HepG2 (cell line): ENCODE measurements around the gene GASK1A. TPM values are rescaled to one million over a fixed set of nuclear protein-coding genes. Genes with fewer than 3 reads are reported as not detected.
A peak's percentile ranks its signal among the peaks of the same experiment; 100 is the strongest.

Source experiments
- CC2D1A ChIP-seq: sonication (generic); formaldehyde crosslinking; IDR thresholded peaks from 2 replicates; pipeline ENCODE4 v1.8.1; 2023; ENCODE audit warnings: mild to moderate bottlenecking, missing genetic modification reagents
- CHD2 ChIP-seq: IDR thresholded peaks from 2 replicates; pipeline ENCODE4 v1.6.1; 2011; ENCODE audit warnings: low read depth, low read length, improper control_type of control experiment
- EEA1 ChIP-seq: sonication (generic); formaldehyde crosslinking; IDR thresholded peaks from 2 replicates; pipeline ENCODE4 v1.5.1; 2020; ENCODE audit warnings: mild to moderate bottlenecking, missing genetic modification reagents, borderline replicate concordance
- FOXA3 ChIP-seq: IDR thresholded peaks from 2 replicates; pipeline ENCODE4 v1.6.1; 2016; ENCODE audit warnings: missing genetic modification reagents, missing compliant biosample characterization
- MXI1 ChIP-seq: IDR thresholded peaks from 3 replicates; pipeline ENCODE4 v1.6.1; 2012; ENCODE audit warnings: low read depth, low read length, inconsistent platforms, borderline replicate concordance
- ONECUT2 ChIP-seq: sonication (generic); formaldehyde crosslinking; IDR thresholded peaks from 2 replicates; pipeline ENCODE4 v1.4.0; 2020; ENCODE audit warnings: missing genetic modification reagents
- TEAD2 ChIP-seq: sonication (generic); formaldehyde crosslinking; IDR thresholded peaks from 2 replicates; pipeline ENCODE4 v1.9.0; 2021; ENCODE audit warnings: missing genetic modification reagents
- TGIF2 ChIP-seq: IDR thresholded peaks from 2 replicates; pipeline ENCODE4 v1.6.1; 2016; ENCODE audit warnings: control low read depth, missing compliant biosample characterization
- ZNF10 ChIP-seq: sonication (generic); formaldehyde crosslinking; IDR thresholded peaks from 2 replicates; pipeline ENCODE4 v1.4.0; 2020; ENCODE audit warnings: mild to moderate bottlenecking, low read depth, missing genetic modification reagents, borderline replicate concordance
- ZNF143 ChIP-seq: sonication (generic); formaldehyde crosslinking; IDR thresholded peaks from 2 replicates; pipeline ENCODE4 v1.4.0; 2020; ENCODE audit warnings: missing genetic modification reagents
- ZNF251 ChIP-seq: sonication (generic); formaldehyde crosslinking; IDR thresholded peaks from 2 replicates; pipeline ENCODE4 v1.9.0; 2021; ENCODE audit warnings: mild to moderate bottlenecking, missing genetic modification reagents
- ZNF451 ChIP-seq: sonication (generic); formaldehyde crosslinking; IDR thresholded peaks from 2 replicates; pipeline ENCODE4 v1.5.0; 2020; ENCODE audit warnings: mild to moderate bottlenecking, missing genetic modification reagents
- ZNF563 ChIP-seq: sonication (generic); formaldehyde crosslinking; IDR thresholded peaks from 2 replicates; pipeline ENCODE4 v1.8.0; 2022; ENCODE audit warnings: mild to moderate bottlenecking, moderate library complexity, missing genetic modification reagents
- ZNF572 ChIP-seq: sonication (generic); formaldehyde crosslinking; IDR thresholded peaks from 2 replicates; pipeline ENCODE4 v1.5.1; 2020; ENCODE audit warnings: mild to moderate bottlenecking, missing genetic modification reagents
- ZNF746 ChIP-seq: sonication (generic); formaldehyde crosslinking; IDR thresholded peaks from 2 replicates; pipeline ENCODE4 v1.8.0; 2022; ENCODE audit warnings: mild to moderate bottlenecking, missing genetic modification reagents
- ZNF773 ChIP-seq: sonication (generic); formaldehyde crosslinking; IDR thresholded peaks from 2 replicates; pipeline ENCODE4 v1.4.0; 2020; ENCODE audit warnings: missing genetic modification reagents, borderline replicate concordance
- ZNF788 ChIP-seq: sonication (generic); formaldehyde crosslinking; IDR thresholded peaks from 2 replicates; pipeline ENCODE4 v1.5.0; 2020; ENCODE audit warnings: mild to moderate bottlenecking, missing genetic modification reagents, borderline replicate concordance
- polyA plus RNA-seq, 8 experiments: library from polyadenylated mRNA; depleted of rRNA in 3 of 8; stranded (reverse) in 7 of 8; unstranded in 1 of 8; fragments of >200 nt; fragmentation: Illumina TruSeq in 4 of 8; extraction: Trizol in 4 of 8; gene quantifications; 2 replicates each; pipeline versions ENCODE4 v1.2.1 to v1.2.3, GENCODE V29; 2011 to 2016; ENCODE audit warnings: low read depth in 4 of 8, missing spikeins in 1 of 8, mixed read lengths in 1 of 8; ENCODE audit not compliant: insufficient read depth in 1 of 8
- total RNA-seq, 5 experiments: library from RNA; depleted of rRNA; stranded (reverse); fragments of >200 nt; fragmentation: Illumina TruSeq; extraction: Trizol; gene quantifications; 2 replicates each; pipeline ENCODE4 v1.2.3, GENCODE V29; 2016; ENCODE audit warnings: low read depth in 1 of 5
- TF ChIP-seq, protein P1 (sequence below): sonication (generic); formaldehyde crosslinking; IDR thresholded peaks from 2 replicates; pipeline ENCODE4 v1.5.1; 2020; ENCODE audit warnings: missing genetic modification reagents, mild to moderate bottlenecking, borderline replicate concordance
- TF ChIP-seq, protein P2 (sequence below): sonication (generic); formaldehyde crosslinking; IDR thresholded peaks from 2 replicates; pipeline ENCODE4 v1.5.1; 2020; ENCODE audit warnings: mild to moderate bottlenecking, missing genetic modification reagents, moderate library complexity
- TF ChIP-seq, protein P3 (sequence below): sonication (generic); formaldehyde crosslinking; IDR thresholded peaks from 2 replicates; pipeline ENCODE4 v1.4.0; 2020; ENCODE audit warnings: mild to moderate bottlenecking, missing genetic modification reagents

The GASK1A gene
- total and polyA plus RNA-seq, 2 of the 13 experiments (the other 11 are each of a cell fraction or from before 2014, with no cell fraction given): not detected

DNA sequence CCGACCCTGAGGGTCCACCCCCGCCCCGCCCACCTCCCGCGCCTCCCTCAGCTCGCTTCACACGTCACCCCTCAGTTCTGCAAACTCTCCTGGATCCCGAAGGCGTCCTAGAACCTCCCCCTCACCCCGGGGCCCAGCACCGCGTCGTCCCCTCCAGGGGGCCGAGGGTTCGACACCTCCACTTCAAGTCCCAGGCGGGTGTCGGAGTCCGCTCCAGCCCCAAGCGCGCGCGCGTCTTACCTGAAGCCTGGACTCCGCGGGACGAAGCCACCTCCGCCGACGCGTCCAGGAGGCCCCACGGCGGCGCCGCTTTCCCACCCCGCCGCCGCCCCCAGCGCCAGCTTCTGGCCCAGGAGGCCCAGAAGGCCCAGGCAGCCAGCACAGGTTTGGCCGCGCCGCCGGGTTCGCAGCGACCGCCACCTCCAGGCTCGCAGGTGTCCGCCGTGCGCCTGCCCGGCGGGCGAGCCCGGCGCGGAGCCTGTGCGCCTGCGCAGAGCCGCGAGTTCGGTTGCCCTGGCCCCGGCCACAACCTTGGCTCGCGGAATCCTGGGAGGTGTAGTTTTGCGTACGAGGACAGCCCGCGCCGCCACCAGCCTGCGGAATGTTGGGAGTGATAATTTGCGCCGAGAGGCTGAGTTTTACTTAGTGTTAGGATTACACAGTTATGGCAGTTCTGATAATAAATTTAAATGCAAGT is 126.6 kb downstream of the GASK1A start, which contains the start of gene POMGNT2 (continued):
- no peak for TF ChIP-seq ZNF746
- no peak for TF ChIP-seq TEAD2
- TF ChIP-seq FOXA3 (CRISPR knock-in tag): peak; percentile 23; the same call in 1 of the 2 replicates
- peak; percentile 92 for TF ChIP-seq ZNF143 (CRISPR knock-in tag)
- TF ChIP-seq ONECUT2 (CRISPR knock-in tag): no peak
- no peak for TF ChIP-seq CHD2
- TF ChIP-seq ZNF572 (CRISPR knock-in tag): no peak
- TF ChIP-seq, protein P1, sequence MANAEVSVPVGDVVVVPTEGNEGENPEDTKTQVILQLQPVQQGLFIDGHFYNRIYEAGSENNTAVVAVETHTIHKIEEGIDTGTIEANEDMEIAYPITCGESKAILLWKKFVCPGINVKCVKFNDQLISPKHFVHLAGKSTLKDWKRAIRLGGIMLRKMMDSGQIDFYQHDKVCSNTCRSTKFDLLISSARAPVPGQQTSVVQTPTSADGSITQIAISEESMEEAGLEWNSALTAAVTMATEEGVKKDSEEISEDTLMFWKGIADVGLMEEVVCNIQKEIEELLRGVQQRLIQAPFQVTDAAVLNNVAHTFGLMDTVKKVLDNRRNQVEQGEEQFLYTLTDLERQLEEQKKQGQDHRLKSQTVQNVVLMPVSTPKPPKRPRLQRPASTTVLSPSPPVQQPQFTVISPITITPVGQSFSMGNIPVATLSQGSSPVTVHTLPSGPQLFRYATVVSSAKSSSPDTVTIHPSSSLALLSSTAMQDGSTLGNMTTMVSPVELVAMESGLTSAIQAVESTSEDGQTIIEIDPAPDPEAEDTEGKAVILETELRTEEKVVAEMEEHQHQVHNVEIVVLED (CRISPR knock-in tag): peak; percentile 40; the same call in 1 of the 2 replicates
- TF ChIP-seq ZNF10 (CRISPR knock-in tag): no peak
- TF ChIP-seq ZNF773 (CRISPR knock-in tag): peak; percentile 83; the same call in 1 of the 2 replicates
- TF ChIP-seq ZNF563 (CRISPR knock-in tag): peak; percentile 88; the same call in 1 of the 2 replicates
- TF ChIP-seq, protein P2, sequence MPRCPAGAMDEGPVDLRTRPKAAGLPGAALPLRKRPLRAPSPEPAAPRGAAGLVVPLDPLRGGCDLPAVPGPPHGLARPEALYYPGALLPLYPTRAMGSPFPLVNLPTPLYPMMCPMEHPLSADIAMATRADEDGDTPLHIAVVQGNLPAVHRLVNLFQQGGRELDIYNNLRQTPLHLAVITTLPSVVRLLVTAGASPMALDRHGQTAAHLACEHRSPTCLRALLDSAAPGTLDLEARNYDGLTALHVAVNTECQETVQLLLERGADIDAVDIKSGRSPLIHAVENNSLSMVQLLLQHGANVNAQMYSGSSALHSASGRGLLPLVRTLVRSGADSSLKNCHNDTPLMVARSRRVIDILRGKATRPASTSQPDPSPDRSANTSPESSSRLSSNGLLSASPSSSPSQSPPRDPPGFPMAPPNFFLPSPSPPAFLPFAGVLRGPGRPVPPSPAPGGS (CRISPR knock-in tag): peak; percentile 85; the same call in 1 of the 2 replicates
- TF ChIP-seq, protein P3, sequence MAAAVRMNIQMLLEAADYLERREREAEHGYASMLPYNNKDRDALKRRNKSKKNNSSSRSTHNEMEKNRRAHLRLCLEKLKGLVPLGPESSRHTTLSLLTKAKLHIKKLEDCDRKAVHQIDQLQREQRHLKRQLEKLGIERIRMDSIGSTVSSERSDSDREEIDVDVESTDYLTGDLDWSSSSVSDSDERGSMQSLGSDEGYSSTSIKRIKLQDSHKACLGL (CRISPR knock-in tag): no peak
- TF ChIP-seq CC2D1A: no peak
- no peak for TF ChIP-seq ZNF451 (CRISPR knock-in tag)
- no peak for TF ChIP-seq ZNF251 (CRISPR knock-in tag)
- TF ChIP-seq TGIF2: no peak
- peak; percentile 23; the same call in 1 of the 3 replicates for TF ChIP-seq MXI1
- TF ChIP-seq ZNF788 (CRISPR knock-in tag): 0 out of 2 replicates have a peak, but pooled peaks have one; percentile 7
- no peak for TF ChIP-seq EEA1 (CRISPR knock-in tag)
